Measurements from ENCODE around the gene PINLYP. TPM values are rescaled to one million over a fixed set of nuclear protein-coding genes. Genes with fewer than 3 reads are reported as not detected.

PINLYP gene
- total and polyA plus RNA-seq, 2 donors (not counting 1 experiment from before 2014, with no cell fraction given): 5.1 to 14.7 TPM

GRCh38 chr19:43618921-43619261 lies 43.3 kb downstream of the PINLYP start:
- H3K27me3 ChIP-seq (ENCODE audit: control insufficient read depth, insufficient read depth, low read length): no peaks in the 10 kb centered on the region
- H3K36me3 ChIP-seq (ENCODE audit: control insufficient read depth, insufficient read depth, low read length): no peaks in the 10 kb centered on the region
- H3K4me2 ChIP-seq (ENCODE audit: extremely low read depth, insufficient read depth, low read length): peak overlapping the region; percentile 95
- H2AFZ ChIP-seq (ENCODE audit: low read length): peak overlapping the region; percentile 86
- peaks cover 2% of the 10 kb centered on the region for H3K4me1 ChIP-seq (ENCODE audit: control insufficient read depth, extremely low read depth, insufficient read depth, low read length)
- H3K9me3 ChIP-seq (ENCODE audit: control insufficient read depth, insufficient read depth, low read depth, low read length): no peaks in the 10 kb centered on the region
- TF ChIP-seq CTCF (conservative IDR thresholded peaks at IDR 0.05 in 1 of 2, IDR thresholded peaks at IDR 0.05 in 1 of 2; ENCODE audit: low read depth in 1 of 2, low read length in 2 of 2): no peak
- peaks cover 13% of the 10 kb centered on the region for H3K79me2 ChIP-seq (ENCODE audit: control insufficient read depth, insufficient read depth, low read length)
- DNase-seq (ENCODE audit: low read depth in 2 of 2): no peak
- peak overlapping the region; percentile 64 to 86 (median 76) for H3K4me3 ChIP-seq (replicated peaks in 1 of 4; ENCODE audit: control extremely low read depth in 1 of 4, insufficient read depth in 1 of 4, low read depth in 3 of 4, low read length in 4 of 4)
- H3K27ac ChIP-seq (ENCODE audit: insufficient read depth, low read length): peak overlapping the region; percentile 88
- no peaks in the 10 kb centered on the region for H4K20me1 ChIP-seq (ENCODE audit: control insufficient read depth, extremely low read depth, insufficient read depth, low read length)
- H3K9ac ChIP-seq (ENCODE audit: insufficient read depth, low read length): peak overlapping the region; percentile 87

- Histone ChIP-seq H2AFZ (ENCODE audit: low read length) (peak within 1 kb of the TSS; percentile 89), H3K36me3 (ENCODE audit: control insufficient read depth, insufficient read depth, low read length) (no peaks in the 10 kb centered on the region), H3K4me1 (ENCODE audit: control insufficient read depth, extremely low read depth, insufficient read depth, low read length) (peaks cover 2% of the 10 kb centered on the region), H3K9ac (ENCODE audit: insufficient read depth, low read length) (peak within 1 kb of the TSS; percentile 87), H3K9me3 (ENCODE audit: control insufficient read depth, insufficient read depth, low read depth, low read length) (no peaks in the 10 kb centered on the region), H3K4me2 (ENCODE audit: extremely low read depth, insufficient read depth, low read length) (peak within 1 kb of the TSS; percentile 95), H3K4me3 (replicated peaks in 1 of 4; ENCODE audit: control extremely low read depth in 1 of 4, insufficient read depth in 1 of 4, low read depth in 3 of 4, low read length in 4 of 4) (peak within 1 kb of the TSS; percentile 64 to 86 (median 76)), H3K27me3 (ENCODE audit: control insufficient read depth, insufficient read depth, low read length) (no peaks in the 10 kb centered on the region), H3K79me2 (ENCODE audit: control insufficient read depth, insufficient read depth, low read length) (peaks cover 13% of the 10 kb centered on the region), H3K27ac (ENCODE audit: insufficient read depth, low read length) (peak within 1 kb of the TSS; percentile 88), H4K20me1 (ENCODE audit: control insufficient read depth, extremely low read depth, insufficient read depth, low read length) (no peaks in the 10 kb centered on the region)
- TF ChIP-seq CTCF (conservative IDR thresholded peaks at IDR 0.05 in 1 of 2, IDR thresholded peaks at IDR 0.05 in 1 of 2; ENCODE audit: low read depth in 1 of 2, low read length in 2 of 2): no peak
- TF ChIP-seq EZH2 (IDR thresholded peaks at IDR 0.05; ENCODE audit: low read length, missing control alignments): no peak
- peak; percentile 85 to 89 for DNase-seq (ENCODE audit: low read depth in 2 of 2)
These were observed 43.9 kb downstream of the PINLYP start, which contains the start of gene ZNF428 for GRCh38 chr19:43619262-43620060. Gene ZNF428 (minus strand): TSS chr19:43619629. CDS start chr19:43614304, 5,325 bp downstream.

- Histone ChIP-seq H3K9ac (ENCODE audit: insufficient read depth, low read length) (peak overlapping the region; percentile 87), H3K4me2 (ENCODE audit: extremely low read depth, insufficient read depth, low read length) (peak overlapping the region; percentile 95), H3K4me3 (replicated peaks in 1 of 4; ENCODE audit: control extremely low read depth in 1 of 4, insufficient read depth in 1 of 4, low read depth in 3 of 4, low read length in 4 of 4) (peak overlapping the region; percentile 64 to 86 (median 76)), H3K27me3 (ENCODE audit: control insufficient read depth, insufficient read depth, low read length) (no peaks in the 10 kb centered on the region), H3K9me3 (ENCODE audit: control insufficient read depth, insufficient read depth, low read depth, low read length) (no peaks in the 10 kb centered on the region), H3K4me1 (ENCODE audit: control insufficient read depth, extremely low read depth, insufficient read depth, low read length) (peaks cover 2% of the 10 kb centered on the region), H3K27ac (ENCODE audit: insufficient read depth, low read length) (peak overlapping the region; percentile 88), H3K36me3 (ENCODE audit: control insufficient read depth, insufficient read depth, low read length) (no peaks in the 10 kb centered on the region), H3K79me2 (ENCODE audit: control insufficient read depth, insufficient read depth, low read length) (peaks cover 11% of the 10 kb centered on the region), H4K20me1 (ENCODE audit: control insufficient read depth, extremely low read depth, insufficient read depth, low read length) (no peaks in the 10 kb centered on the region), H2AFZ (ENCODE audit: low read length) (peak overlapping the region; percentile 89)
- TF ChIP-seq EZH2 (IDR thresholded peaks at IDR 0.05; ENCODE audit: low read length, missing control alignments) (no peak), CTCF (conservative IDR thresholded peaks at IDR 0.05 in 1 of 2, IDR thresholded peaks at IDR 0.05 in 1 of 2; ENCODE audit: low read depth in 1 of 2, low read length in 2 of 2) (no peak)
- DNase-seq (ENCODE audit: low read depth in 2 of 2): no peak
These were observed 44.7 kb downstream of the PINLYP start for GRCh38 chr19:43620061-43621001.
